Stimulated activated CD8-positive, alpha-beta memory T cell treated with anti-CD3 and anti-CD28 coated beads, Interleukin-15, amount 100 ng/mL, for 4 hours (primary cell): ENCODE data around the gene HIP1.
"Not testable (repeated sequence)": the region's sequence is repeated elsewhere in the genome, so short reads cannot be mapped to it uniquely, and the experiment has no call there.

Experiments
- DNase-seq, 2 donors: peaks; one replicate each; pipeline ENCODE4 v3.0.0-alpha.2; 2020; ENCODE audit warnings: low read depth in 2 of 2

HIP1 gene

DNA sequence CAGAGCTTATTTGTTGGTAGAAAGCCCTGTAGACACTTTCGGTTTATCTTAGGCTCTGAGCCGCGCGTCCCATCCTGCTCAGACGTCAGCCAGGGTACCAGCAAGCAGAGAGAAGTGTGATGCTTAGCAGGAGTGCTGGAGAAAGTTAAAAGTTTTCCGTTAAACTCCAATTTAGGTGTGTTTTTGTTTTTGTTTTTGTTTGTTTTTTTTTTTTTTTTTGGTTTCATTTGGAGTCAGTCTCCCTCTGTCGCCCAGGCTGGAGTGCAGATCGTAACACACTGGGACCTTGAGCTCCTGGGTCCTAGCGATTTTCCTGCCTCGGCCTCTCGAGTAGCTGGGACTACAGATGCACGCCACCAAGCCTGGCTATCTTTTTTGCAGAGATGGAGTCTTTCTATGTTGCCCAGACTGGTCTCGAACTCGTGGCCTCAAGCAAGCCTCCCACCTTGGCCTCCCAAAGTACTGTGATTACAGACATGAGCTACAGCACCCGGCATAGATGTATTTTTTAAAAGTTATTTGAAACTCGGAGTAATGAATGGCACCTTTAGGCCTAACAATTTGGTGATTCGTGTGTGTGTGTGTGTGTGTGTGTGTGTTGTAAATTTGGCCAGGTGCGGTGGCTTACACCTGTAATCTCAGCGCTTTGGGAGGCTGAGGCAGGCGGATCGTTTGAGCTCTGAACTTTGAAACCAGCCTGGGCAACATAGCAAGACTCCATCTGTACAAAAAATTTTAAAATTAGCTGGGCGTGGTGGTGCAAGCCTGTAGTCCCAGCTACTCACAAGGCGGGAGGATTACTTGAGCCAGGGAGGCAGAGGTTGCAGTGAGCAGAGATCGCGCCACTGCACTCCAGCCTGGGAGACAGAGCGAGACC is 1.3 kb upstream of the HIP1 start:
- DNase-seq = peak in 1 of 2 donors; percentile 21

- peak; percentile 99 for DNase-seq
These were observed 444 bp upstream of the HIP1 start for GRCh38 chr7:75738975-75739795.

- no peak for DNase-seq
These were observed 711 bp downstream of the HIP1 start for GRCh38 chr7:75737856-75738603.

- DNase-seq = no peak
These were observed 3.0 kb downstream of the HIP1 start for GRCh38 chr7:75735581-75736350.

DNA sequence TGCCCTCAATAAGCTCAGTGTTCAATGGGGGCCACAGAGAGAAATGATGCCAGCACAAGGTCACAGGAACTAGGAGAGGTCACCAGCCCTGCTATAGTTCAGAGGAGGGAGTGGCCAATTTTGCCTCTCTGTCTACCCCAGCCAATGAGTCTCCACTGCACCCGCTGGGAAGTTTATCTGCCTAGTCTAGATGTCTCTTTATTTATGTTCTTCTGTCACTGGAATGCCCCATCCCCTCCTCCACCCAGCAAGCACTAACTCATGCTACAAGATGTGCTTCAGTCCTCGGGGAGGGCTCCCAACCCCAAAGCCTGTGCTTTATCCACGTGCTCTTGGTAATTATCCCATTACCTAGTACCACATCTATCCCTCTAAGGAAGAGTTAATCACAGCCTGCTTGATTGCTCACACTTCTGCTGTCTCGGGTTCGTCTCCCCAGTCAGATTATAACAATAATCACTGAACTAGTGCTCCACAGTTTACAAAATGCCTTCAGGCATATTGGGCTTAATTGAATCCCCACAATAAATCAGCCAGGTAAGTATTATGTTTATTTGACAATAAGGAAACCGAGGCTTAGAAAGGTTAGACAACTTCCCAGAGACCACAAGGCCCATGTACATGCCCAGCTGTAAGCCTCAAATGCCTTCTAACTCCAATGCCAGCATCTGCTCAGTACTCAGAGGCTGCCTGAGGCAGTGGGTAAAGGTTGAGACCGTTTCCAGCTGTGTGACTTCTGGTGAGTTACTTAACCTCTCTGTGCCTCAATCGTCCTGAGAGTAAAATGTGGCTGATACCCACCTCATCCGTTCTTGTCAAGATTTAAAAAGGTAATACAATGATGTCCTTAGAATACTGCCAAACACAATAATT is 3.9 kb downstream of the HIP1 start:
- no peak for DNase-seq

DNA sequence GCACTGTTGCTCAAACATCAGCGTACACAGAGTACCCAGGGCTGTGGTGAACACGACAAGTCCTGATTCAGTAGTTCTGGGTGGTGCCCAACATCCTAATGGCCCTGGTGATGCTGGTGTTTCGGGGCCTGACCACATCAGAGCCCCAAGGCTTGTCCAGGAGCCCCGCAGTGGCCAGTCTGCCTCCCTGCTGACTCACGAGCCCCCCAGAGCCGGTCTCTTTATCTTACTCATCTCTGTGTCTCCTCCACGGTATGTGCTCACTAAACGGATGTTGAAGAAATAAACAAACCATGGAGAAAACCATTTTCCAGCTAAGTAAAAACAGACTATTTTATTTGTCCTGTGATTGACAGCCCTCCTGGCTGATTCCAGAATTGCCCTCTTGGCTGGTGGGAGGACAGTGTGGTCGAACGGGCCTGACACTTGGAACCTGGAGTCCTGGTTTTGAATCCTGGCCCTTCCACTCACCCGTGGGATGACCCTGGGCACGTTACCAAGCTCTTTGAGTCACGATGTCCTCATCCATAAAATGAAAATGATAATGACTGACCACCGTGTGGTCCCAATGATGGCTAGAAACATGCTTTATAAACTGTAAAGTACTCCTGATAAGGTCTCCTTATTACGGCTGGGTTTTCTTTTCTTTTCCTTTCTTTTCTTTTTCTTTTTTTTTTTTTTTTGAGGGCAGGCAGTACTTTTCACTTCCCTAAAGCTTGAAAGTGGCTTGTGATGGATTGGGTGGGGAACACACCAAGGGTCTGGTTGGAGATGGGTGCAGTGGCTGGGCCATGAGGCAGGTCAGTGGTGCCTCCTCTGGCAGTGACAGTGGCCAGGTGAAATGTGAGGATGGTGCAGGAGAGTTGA is 5.7 kb downstream of the HIP1 start:
- DNase-seq = no peak

DNA sequence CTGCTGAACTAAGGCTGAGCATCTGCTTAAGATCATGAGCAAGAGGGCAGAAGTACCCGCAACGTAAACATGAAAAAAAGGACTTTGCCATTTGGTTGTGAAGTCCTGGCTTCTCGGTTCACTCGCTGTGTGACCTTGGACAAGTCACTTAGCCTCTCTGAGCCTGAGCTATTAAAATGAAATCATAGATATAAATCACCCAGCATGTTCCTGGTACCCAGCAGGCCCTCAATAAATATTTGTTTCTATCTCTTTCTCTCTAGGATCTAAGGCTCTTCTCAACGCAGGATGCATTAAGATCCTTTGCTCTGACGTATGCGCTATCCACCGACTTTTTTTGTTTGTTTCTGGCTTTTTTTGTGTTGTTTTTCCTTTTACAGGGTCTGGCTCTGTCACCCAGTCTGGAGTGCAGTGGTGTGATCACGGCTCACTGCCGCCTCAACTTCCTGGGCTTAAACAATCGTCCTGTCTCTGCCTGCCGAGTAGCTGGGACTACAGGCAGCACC is 6.7 kb downstream of the HIP1 start:
- DNase-seq = no peak

DNA sequence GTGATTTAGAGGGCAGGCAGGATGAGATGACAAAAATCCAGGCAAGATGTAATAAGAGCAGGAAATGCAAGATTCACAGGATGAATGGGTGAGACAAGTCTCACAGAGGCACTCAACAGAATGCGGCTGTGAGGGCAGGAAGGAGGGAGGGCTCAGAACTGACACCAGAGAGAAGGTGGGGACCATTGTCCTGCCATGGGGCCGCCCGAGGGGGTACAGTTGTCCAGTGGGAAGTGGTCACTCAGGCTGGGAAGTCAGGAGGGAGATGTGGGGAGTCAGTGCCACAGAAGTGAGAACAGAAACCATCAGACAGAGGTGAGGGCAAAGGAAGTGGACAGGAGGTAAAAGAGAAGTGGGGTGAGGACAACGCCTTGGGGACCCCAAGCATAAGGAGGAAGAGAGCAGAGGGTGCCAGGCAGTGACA is 8.9 kb downstream of the HIP1 start:
- DNase-seq = no peak

DNA sequence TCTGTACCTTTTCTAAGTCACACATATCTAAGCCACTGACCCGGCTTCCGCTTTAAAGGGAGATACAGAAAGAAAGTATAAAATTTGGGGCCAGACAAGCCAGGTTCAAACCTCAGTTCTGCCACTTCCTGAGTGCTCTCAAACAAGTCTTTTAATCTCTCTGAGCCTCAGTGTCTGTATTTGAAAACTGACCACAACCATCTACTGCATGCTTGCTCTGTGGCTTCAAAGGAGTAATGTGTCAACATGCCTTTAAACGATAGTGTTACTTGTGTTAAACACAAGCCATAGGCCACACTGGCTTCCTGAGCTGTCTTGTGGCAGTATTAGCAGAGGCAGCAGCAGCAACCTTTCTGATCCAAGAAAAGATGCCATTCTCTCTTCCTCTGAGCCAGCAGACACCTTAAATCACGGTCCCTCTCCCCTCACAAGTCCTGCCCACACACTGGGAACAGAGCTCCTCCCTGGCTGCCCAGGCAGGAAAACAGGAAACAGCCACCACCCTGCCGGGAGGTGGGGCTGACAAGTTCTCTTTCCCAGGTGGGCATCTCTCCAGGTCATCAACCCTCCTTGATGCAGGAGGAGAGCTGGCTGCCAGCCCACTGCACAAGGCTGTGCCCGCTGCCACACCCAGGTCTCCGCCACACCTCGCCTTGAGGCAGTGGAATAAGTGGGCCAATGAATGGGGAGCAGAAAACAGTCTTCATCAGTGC is 10.7 kb downstream of the HIP1 start:
- no peak for DNase-seq

GRCh38 chr7:75727351-75727750 is 11.4 kb downstream of the HIP1 start:
- DNase-seq = not testable (repeated sequence)

- DNase-seq = no peak
These were observed 13.4 kb downstream of the HIP1 start for GRCh38 chr7:75725306-75725705.

DNA sequence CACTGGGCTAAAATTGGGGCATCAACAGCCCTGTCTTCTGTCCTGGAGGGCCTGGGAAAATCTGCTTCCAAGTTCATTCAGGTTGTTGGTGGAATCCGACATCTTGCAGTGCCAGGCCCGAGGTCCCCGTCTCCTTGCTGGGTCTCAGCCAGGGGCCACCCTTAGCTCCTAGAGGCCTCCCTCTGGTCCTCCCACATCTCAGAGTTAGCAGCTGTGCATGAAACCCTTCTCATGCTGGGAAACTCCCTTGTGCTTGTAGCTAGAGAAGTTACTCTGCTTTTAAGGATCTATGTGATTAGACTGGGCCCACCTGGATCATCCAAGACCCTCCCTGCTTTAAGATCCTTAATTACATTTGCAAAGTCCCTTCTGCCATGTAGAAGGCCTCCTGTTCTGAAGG is 15.3 kb downstream of the HIP1 start:
- DNase-seq = no peak

- no peak for DNase-seq
These were observed 16.4 kb downstream of the HIP1 start for GRCh38 chr7:75722373-75722772.

DNA sequence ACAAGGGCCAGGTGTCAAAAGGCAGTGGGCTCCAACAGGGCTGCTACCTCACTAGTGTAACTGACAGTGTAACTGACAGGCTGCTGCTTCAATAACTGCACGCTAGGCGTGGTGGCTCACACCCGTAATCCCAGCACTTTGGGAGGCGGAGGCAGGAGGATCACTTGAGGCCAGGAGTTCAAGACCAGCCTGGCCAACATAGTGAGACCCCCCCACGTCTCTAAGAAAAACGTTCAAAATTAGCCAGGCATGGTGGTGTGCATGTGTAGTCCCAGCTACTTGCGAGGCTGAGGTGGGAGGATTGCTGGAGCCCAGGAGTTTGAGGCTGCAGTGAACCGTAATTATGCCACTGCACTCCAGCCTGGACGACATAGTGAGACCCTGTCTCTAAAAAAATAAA is 16.8 kb downstream of the HIP1 start:
- not testable (repeated sequence) for DNase-seq

DNA sequence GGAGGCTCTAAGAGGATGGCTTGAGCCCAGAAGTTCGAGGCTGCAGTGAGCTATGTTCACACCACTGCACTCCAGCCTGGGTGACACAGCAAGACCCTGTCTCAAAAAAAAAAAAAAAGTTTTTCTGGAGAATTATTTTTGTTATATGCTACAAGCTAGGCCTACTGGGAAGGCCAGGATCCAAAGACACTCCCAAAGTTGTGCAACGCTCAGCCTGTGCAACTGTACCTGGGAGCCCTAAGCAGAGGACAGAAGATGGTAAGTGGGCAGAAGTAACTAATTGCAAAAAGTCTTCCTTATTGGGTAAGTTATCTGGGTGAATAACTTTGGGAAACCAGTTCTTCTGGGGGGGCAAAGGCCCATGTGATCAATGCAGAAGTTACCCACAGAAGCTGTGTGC is 17.3 kb downstream of the HIP1 start:
- DNase-seq = no peak

GRCh38 chr7:75719626-75720025 is 19.1 kb downstream of the HIP1 start:
- DNase-seq = no peak

DNA sequence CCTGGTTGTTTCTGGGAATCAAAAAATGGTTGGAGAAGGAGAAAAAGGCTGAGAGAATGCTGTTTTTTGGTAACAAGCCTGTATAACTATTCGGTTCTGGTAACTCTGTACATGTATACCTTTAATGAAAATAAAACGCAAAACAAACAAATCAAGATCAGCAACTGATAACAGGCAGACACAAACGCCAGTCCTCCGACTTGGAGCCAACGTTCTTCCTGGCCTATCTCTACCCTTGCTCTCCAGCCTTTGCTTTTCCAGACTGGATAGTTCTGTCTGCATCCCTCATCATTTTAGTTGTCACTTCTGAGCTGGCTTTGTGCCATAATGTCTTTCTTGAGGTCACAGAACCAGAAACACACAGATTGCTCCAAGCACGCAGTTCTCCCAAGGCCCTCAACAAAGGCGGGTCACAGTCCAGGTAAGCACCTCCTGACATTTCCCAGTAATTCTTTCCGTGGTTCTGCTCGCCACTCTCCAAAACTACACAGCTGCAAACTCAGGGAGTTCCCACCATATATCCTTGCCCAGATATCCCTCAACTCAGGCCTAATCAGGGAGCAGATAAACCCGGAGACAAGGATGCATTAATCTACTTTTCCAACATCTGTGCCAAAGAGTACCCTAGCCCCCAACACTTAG is 20.2 kb downstream of the HIP1 start:
- no peak for DNase-seq

DNA sequence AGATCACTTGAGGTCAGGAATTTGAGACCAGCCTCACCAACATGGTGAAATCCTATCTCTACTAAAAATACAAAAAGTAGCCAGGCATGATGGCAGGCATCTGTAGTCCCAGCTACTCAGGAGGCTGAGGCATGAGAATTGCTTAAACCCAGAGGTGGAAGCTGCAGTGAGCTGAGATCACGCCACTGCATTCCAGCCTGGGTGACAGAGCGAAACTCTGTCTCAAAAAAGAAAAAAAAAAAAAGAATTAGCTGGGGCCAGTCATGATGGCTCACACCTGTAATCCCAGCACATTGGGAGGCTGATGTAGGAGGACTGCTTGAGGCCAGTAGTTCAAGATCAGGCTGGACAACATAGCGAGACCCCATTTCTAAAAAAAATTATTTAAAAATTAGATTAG is 21.0 kb downstream of the HIP1 start:
- DNase-seq = not testable (repeated sequence)
